Endothelial cell of umbilical vein (primary cell): ENCODE measurements around the gene CCNF. TPM values are rescaled to one million over a fixed set of nuclear protein-coding genes. Genes with fewer than 3 reads are reported as not detected.

ENCODE experiments used
- BruUV-seq: library from RNA; stranded (reverse); fragments of 400-500 nt; replicated peaks from 2 replicates; lab custom pipeline; 2021; lab: Mats Ljungman, UMichigan
- CTCF ChIA-PET: fragments of 300-600, 350-600 bp; sonication (Branson Sonifier 250); formaldehyde crosslinking; loops from one replicate; lab custom pipeline; 2021; ENCODE audit warnings: antibody characterized with exemption, inconsistent platforms; lab: Charles Lee
- POLR2A ChIA-PET: fragments of 300-600, 350-600 bp; sonication (Branson Sonifier 250); formaldehyde crosslinking; loops from one replicate; lab custom pipeline; 2021; ENCODE audit warnings: antibody characterized with exemption, inconsistent platforms; lab: Charles Lee
- DNase-seq: peaks from one replicate; pipeline ENCODE4 v3.0.0-alpha.2; 2011; ENCODE audit warnings: low read depth, low spot score
- FAIRE-seq: peaks from 2 replicates; lab custom pipeline; 2011; peaks lifted over from hg19 to GRCh38; lab: Jason Lieb, UNC
- H2AFZ ChIP-seq: 2 replicates; pipeline ENCODE4 v1.6.0; 2012; ENCODE audit warnings: low read depth, low read length, control low read depth, inconsistent platforms
- H3K27ac ChIP-seq: 2 replicates; pipeline ENCODE4 v1.5.1; 2011; ENCODE audit warnings: low read depth, mild to moderate bottlenecking, control low read depth, low read length, moderate library complexity; ENCODE audit not compliant: insufficient read depth
- H3K27me3 ChIP-seq, 2 experiments: 2 replicates each; pipeline versions ENCODE4 v1.6.0 to v1.6.1; 2011; ENCODE audit warnings: low read length in 2 of 2, mixed read lengths in 1 of 2; ENCODE audit not compliant: control insufficient read depth in 2 of 2, insufficient read depth in 2 of 2
- H3K36me3 ChIP-seq, 2 experiments: 2 replicates in 1 of 2; 3 replicates in 1 of 2; pipeline ENCODE4 v1.5.1; 2011; ENCODE audit warnings: low read length in 2 of 2, mild to moderate bottlenecking in 1 of 2, moderate library complexity in 1 of 2; ENCODE audit not compliant: control insufficient read depth in 2 of 2, insufficient read depth in 2 of 2; ENCODE audit errors: extremely low read depth in 1 of 2
- H3K4me1 ChIP-seq: 3 replicates; pipeline ENCODE4 v1.5.1; 2011; ENCODE audit warnings: mild to moderate bottlenecking, low read length; ENCODE audit not compliant: control insufficient read depth, insufficient read depth; ENCODE audit errors: extremely low read depth
- H3K4me2 ChIP-seq: 2 replicates; pipeline ENCODE4 v1.6.1; 2011; ENCODE audit warnings: low read length, control low read depth, mixed read lengths; ENCODE audit not compliant: insufficient read depth
- H3K4me3 ChIP-seq, 3 experiments: fragments of 200-600 bp in 1 of 3; sonication (generic), shearing (Covaris generic) in 1 of 3; replicated peaks in 1 of 3; 2 replicates each; pipeline ENCODE4 v1.5.1; 2011 to 2016; ENCODE audit warnings: control low read depth in 3 of 3, low read length in 3 of 3, mild to moderate bottlenecking in 2 of 3, inconsistent platforms in 1 of 3, low read depth in 1 of 3, moderate library complexity in 1 of 3; ENCODE audit not compliant: insufficient read depth in 1 of 3
- H3K79me2 ChIP-seq: 2 replicates; pipeline ENCODE4 v1.6.0; 2012; ENCODE audit warnings: low read length, inconsistent platforms; ENCODE audit not compliant: control insufficient read depth, insufficient read depth
- H3K9ac ChIP-seq: replicated peaks from 2 replicates; pipeline ENCODE3; 2011; ENCODE audit warnings: low read length, control low read depth; ENCODE audit not compliant: insufficient read depth; ENCODE audit errors: extremely low read depth
- H3K9me1 ChIP-seq: replicated peaks from 3 replicates; pipeline ENCODE4 v1.6.0; 2011; ENCODE audit warnings: mild to moderate bottlenecking, low read length; ENCODE audit not compliant: control insufficient read depth, insufficient read depth; ENCODE audit errors: extremely low read depth
- H3K9me3 ChIP-seq: replicated peaks from 2 replicates; pipeline ENCODE4 v1.5.1; 2012; ENCODE audit warnings: low read length, inconsistent platforms; ENCODE audit not compliant: control insufficient read depth, insufficient read depth
- H4K20me1 ChIP-seq: replicated peaks from 2 replicates; pipeline ENCODE3; 2011; ENCODE audit warnings: mild to moderate bottlenecking, low read length; ENCODE audit not compliant: control insufficient read depth, insufficient read depth; ENCODE audit errors: extremely low read depth
- CTCF ChIP-seq, 2 donors: IDR thresholded peaks; 1 replicate in 1 of 2; 2 replicates in 1 of 2; pipeline ENCODE4 v1.5.1; 2011; ENCODE audit warnings: low read length in 2 of 2, mild to moderate bottlenecking in 2 of 2, moderate library complexity in 2 of 2, control low read depth in 1 of 2, inconsistent platforms in 1 of 2, low read depth in 1 of 2; ENCODE audit not compliant: insufficient read depth in 1 of 2; ENCODE audit errors: extremely low read depth in 1 of 2
- EZH2 ChIP-seq: IDR thresholded peaks from 2 replicates; pipeline ENCODE4 v1.6.1; 2012; ENCODE audit warnings: borderline replicate concordance, low read depth, mild to moderate bottlenecking, moderate library complexity, low read length, inconsistent platforms; ENCODE audit not compliant: severe bottlenecking
- FOS ChIP-seq: IDR thresholded peaks from 2 replicates; pipeline ENCODE4 v1.6.1; 2011; ENCODE audit warnings: mild to moderate bottlenecking, low read length, moderate library complexity, borderline replicate concordance; ENCODE audit not compliant: insufficient read depth
- GATA2 ChIP-seq: IDR thresholded peaks from 2 replicates; pipeline ENCODE4 v1.7.0; 2011; ENCODE audit warnings: low read depth, mild to moderate bottlenecking, moderate library complexity, mixed read lengths, low read length; ENCODE audit not compliant: insufficient read length, insufficient read depth
- JUN ChIP-seq: IDR thresholded peaks from 2 replicates; pipeline ENCODE4 v1.6.1; 2011; ENCODE audit warnings: borderline replicate concordance, low read depth; ENCODE audit not compliant: insufficient read length, insufficient read depth
- MYC ChIP-seq: IDR thresholded peaks from one replicate; pipeline ENCODE4 v1.6.1; 2011; ENCODE audit warnings: mild to moderate bottlenecking, low read depth, low read length
- POLR2A ChIP-seq: IDR thresholded peaks from 2 replicates; pipeline ENCODE4 v1.6.1; 2012; ENCODE audit warnings: low read depth, mild to moderate bottlenecking, control low read depth, low read length
- POLR2AphosphoS5 ChIP-seq: IDR thresholded peaks from 2 replicates; pipeline ENCODE4 v1.6.1; 2012; ENCODE audit warnings: low read depth, mild to moderate bottlenecking, control low read depth, low read length, moderate library complexity; ENCODE audit not compliant: insufficient read depth
- dilution Hi-C: fragments of 300-500 bp; cut with MboI; formaldehyde crosslinking; loops from one replicate; pipeline ENCODE4 v1.15.0; 2019; ENCODE audit warnings: low sequenced_read_pairs; ENCODE audit not compliant: extremely low pct_ligation_motif_present
- intact Hi-C: fragments of 100-400 bp; cut with micrococcal nuclease; formaldehyde crosslinking; loops from one replicate; pipeline ENCODE4 v1.10.0; 2022
- polyA plus RNA-seq, 4 experiments: library from polyadenylated mRNA; depleted of rRNA in 3 of 4; stranded (reverse) in 3 of 4; unstranded in 1 of 4; fragments of >200 nt; gene quantifications; 2 replicates each; pipeline versions ENCODE4 v1.2.1 to v1.2.3, GENCODE V29; 2011 to 2012; ENCODE audit warnings: missing spikeins in 1 of 4
- total RNA-seq: library from RNA; stranded (reverse); gene quantifications from 2 replicates; pipeline ENCODE4 v1.2.3, GENCODE V29; 2021
- TF ChIP-seq, protein P1 (sequence below): IDR thresholded peaks from 2 replicates; pipeline ENCODE4 v1.6.1; 2011; ENCODE audit not compliant: insufficient read depth, insufficient read length

CCNF gene
- total and polyA plus RNA-seq, 2 donors (not counting 3 experiments of a cell fraction or from before 2014, with no cell fraction given): 13.9 to 48.9 TPM

GRCh38 chr16:2438121-2438520, 8.9 kb downstream of the CCNF start:
- no peak for DNase-seq
- H4K20me1 ChIP-seq: no peaks in the 10 kb centered on the region
- BruUV-seq: no TSS peak
- no peak overlapping the region for H3K9ac ChIP-seq
- ChIA-PET CTCF (no interaction called here), POLR2A (no interaction called here)
- H3K4me1 ChIP-seq: no peaks in the 10 kb centered on the region
- H3K27ac ChIP-seq: no peak overlapping the region
- H3K4me3 ChIP-seq: no peak overlapping the region
- peaks cover 9% of the 10 kb centered on the region for H3K79me2 ChIP-seq
- no peak for FAIRE-seq
- H3K27me3 ChIP-seq: no peaks in the 10 kb centered on the region
- H2AFZ ChIP-seq: no peak overlapping the region
- H3K36me3 ChIP-seq: peaks cover 13 to 24% of the 10 kb centered on the region in 2 experiments
- dilution Hi-C loops (no loop called here), intact Hi-C loops (no loop called here)
- TF ChIP-seq POLR2AphosphoS5: no peak
- no peak for TF ChIP-seq EZH2
- TF ChIP-seq CTCF (IDR thresholded peaks at IDR 0.05; ENCODE audit: extremely low read depth in 1 of 2, insufficient read depth in 1 of 2, low read depth in 1 of 2, low read length in 2 of 2): no peak
- no peak for TF ChIP-seq MYC
- TF ChIP-seq GATA2: no peak
- no peak for TF ChIP-seq JUN
- TF ChIP-seq, protein P1, sequence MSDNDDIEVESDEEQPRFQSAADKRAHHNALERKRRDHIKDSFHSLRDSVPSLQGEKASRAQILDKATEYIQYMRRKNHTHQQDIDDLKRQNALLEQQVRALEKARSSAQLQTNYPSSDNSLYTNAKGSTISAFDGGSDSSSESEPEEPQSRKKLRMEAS: no peak
- no peak for TF ChIP-seq POLR2A
- no peak for TF ChIP-seq FOS
- no peaks in the 10 kb centered on the region for H3K9me1 ChIP-seq
- no peak overlapping the region for H3K4me2 ChIP-seq
- no peaks in the 10 kb centered on the region for H3K9me3 ChIP-seq
